K562 (cell line): ENCODE measurements around the gene NAT9.

Source experiments
- ATF1 ChIP-seq, 2 experiments: fragments of 450-650 bp in 1 of 2; IDR thresholded peaks; 2 replicates each; pipeline ENCODE4 v1.6.1; 2016; ENCODE audit warnings: missing compliant biosample characterization in 1 of 2, missing genetic modification characterization in 1 of 2
- DNMT1 ChIP-seq: fragments of 450-650 bp; IDR thresholded peaks from 2 replicates; pipeline ENCODE4 v1.6.1; 2016; ENCODE audit warnings: antibody characterized with exemption, mild to moderate bottlenecking
- HCFC1 ChIP-seq: IDR thresholded peaks from 2 replicates; pipeline ENCODE4 v1.6.1; 2012; ENCODE audit warnings: low read depth, low read length, improper control_type of control experiment
- RAD21 ChIP-seq, 2 experiments: fragments of 250-450 bp in 1 of 2; fragments of 450-650 bp in 1 of 2; sonication (Bioruptor Pico) in 1 of 2; formaldehyde crosslinking in 1 of 2; IDR thresholded peaks in 1 of 2; conservative IDR thresholded peaks in 1 of 2; 2 replicates each; pipeline versions ENCODE4 v1.4.0 to v1.8.0; 2020 to 2022; ENCODE audit warnings: mild to moderate bottlenecking in 2 of 2, moderate library complexity in 1 of 2
- TRIM24 ChIP-seq, 2 experiments: fragments of 450-650 bp; IDR thresholded peaks; 2 replicates each; pipeline ENCODE4 v1.6.1; 2016
- ZNF274 ChIP-seq: IDR thresholded peaks from 2 replicates; pipeline ENCODE4 v1.6.1; 2011; ENCODE audit warnings: low read depth, mild to moderate bottlenecking, low read length, moderate library complexity, borderline replicate concordance
- TF ChIP-seq, protein P1 (sequence below), 3 experiments: IDR thresholded peaks in 2 of 3; conservative IDR thresholded peaks in 1 of 3; 2 replicates each; pipeline ENCODE4 v1.5.1; 2011 to 2012; ENCODE audit warnings: low read length in 3 of 3, mild to moderate bottlenecking in 3 of 3, control low read depth in 2 of 3, improper control_type of control experiment in 1 of 3, inconsistent platforms in 1 of 3, low read depth in 1 of 3, mixed read lengths in 1 of 3, moderate library complexity in 1 of 3; ENCODE audit not compliant: insufficient read depth in 2 of 3
- TF ChIP-seq, protein P2 (sequence below), 2 experiments: fragments of 450-650 bp in 1 of 2; sonication (generic) in 1 of 2; formaldehyde crosslinking; conservative IDR thresholded peaks; 2 replicates each; pipeline versions ENCODE4 v1.4.0 to v1.8.1; 2020 to 2022; ENCODE audit warnings: mild to moderate bottlenecking in 1 of 2, missing genetic modification reagents in 1 of 2

DNA sequence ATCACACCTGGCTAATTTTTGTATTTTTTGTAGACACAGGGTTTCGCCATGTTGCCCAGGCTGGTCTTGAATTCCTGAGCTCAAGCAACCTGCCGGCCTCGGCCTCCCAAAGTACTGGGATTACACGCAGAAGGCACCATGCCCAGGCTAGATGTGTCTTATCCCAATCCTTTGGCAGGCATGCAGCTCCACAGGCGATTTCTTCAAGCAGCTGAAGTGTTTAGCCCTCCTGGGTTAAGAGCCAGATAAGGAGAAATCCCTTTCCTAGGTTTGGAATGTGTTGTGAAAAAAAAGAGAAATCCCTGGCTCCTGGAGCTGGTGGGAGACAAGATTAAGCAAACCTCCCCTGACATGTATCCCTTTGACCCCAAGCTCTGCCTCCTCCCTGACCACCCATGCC, 29.8 kb downstream of the NAT9 start:
- TF ChIP-seq TRIM24 (IDR thresholded peaks at IDR 0.05) (no peak), ATF1 (CRISPR knock-in tag; IDR thresholded peaks at IDR 0.05) (no peak), ATF1 (tag; IDR thresholded peaks at IDR 0.05) (no peak), ZNF274 (no peak), HCFC1 (no peak), RAD21 (CRISPR knock-in tag; conservative IDR thresholded peaks at IDR 0.05 in 1 of 2, IDR thresholded peaks at IDR 0.05 in 1 of 2) (no peak), DNMT1 (no peak)
- TF ChIP-seq, protein P1, sequence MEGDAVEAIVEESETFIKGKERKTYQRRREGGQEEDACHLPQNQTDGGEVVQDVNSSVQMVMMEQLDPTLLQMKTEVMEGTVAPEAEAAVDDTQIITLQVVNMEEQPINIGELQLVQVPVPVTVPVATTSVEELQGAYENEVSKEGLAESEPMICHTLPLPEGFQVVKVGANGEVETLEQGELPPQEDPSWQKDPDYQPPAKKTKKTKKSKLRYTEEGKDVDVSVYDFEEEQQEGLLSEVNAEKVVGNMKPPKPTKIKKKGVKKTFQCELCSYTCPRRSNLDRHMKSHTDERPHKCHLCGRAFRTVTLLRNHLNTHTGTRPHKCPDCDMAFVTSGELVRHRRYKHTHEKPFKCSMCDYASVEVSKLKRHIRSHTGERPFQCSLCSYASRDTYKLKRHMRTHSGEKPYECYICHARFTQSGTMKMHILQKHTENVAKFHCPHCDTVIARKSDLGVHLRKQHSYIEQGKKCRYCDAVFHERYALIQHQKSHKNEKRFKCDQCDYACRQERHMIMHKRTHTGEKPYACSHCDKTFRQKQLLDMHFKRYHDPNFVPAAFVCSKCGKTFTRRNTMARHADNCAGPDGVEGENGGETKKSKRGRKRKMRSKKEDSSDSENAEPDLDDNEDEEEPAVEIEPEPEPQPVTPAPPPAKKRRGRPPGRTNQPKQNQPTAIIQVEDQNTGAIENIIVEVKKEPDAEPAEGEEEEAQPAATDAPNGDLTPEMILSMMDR (IDR thresholded peaks at IDR 0.05 in 2 of 3, conservative IDR thresholded peaks at IDR 0.05 in 1 of 3; ENCODE audit: insufficient read depth in 2 of 3, low read depth in 1 of 3, low read length in 3 of 3): no peak
- TF ChIP-seq, protein P2, sequence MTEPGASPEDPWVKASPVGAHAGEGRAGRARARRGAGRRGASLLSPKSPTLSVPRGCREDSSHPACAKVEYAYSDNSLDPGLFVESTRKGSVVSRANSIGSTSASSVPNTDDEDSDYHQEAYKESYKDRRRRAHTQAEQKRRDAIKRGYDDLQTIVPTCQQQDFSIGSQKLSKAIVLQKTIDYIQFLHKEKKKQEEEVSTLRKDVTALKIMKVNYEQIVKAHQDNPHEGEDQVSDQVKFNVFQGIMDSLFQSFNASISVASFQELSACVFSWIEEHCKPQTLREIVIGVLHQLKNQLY (CRISPR knock-in tag; conservative IDR thresholded peaks at IDR 0.05): no peak
